Esophagus (tissue), 2 donors: ENCODE measurements around the gene CTBP2. TPM values are rescaled to one million over a fixed set of nuclear protein-coding genes. Genes with fewer than 3 reads are reported as not detected.
A peak's percentile ranks its signal among the peaks of the same experiment; 100 is the strongest.
"Not testable (repeated sequence)": the region's sequence is repeated elsewhere in the genome, so short reads cannot be mapped to it uniquely, and the experiment has no call there.

Source experiments
- H3K27ac ChIP-seq, 2 donors: one replicate each; pipeline ENCODE4 v1.5.1; 2013; ENCODE audit warnings: low read depth in 2 of 2, mild to moderate bottlenecking in 2 of 2, inconsistent platforms in 1 of 2, low read length in 1 of 2, moderate library complexity in 1 of 2
- H3K27me3 ChIP-seq, 2 donors: one replicate each; pipeline ENCODE4 v1.6.1; 2013; ENCODE audit warnings: low read length in 2 of 2, control low read depth in 1 of 2, mild to moderate bottlenecking in 1 of 2; ENCODE audit not compliant: insufficient read depth in 2 of 2, control insufficient read depth in 1 of 2
- H3K36me3 ChIP-seq, 2 donors: one replicate each; pipeline ENCODE4 v1.6.1; 2013; ENCODE audit warnings: low read length in 1 of 2; ENCODE audit not compliant: control insufficient read depth in 2 of 2, insufficient read depth in 2 of 2
- H3K4me1 ChIP-seq, 2 donors: one replicate each; pipeline ENCODE4 v1.6.1; 2013; ENCODE audit warnings: low read length in 1 of 2; ENCODE audit not compliant: control insufficient read depth in 2 of 2, insufficient read depth in 2 of 2
- H3K4me3 ChIP-seq, 2 donors: one replicate each; pipeline ENCODE4 v1.5.1; 2013; ENCODE audit warnings: low read length in 2 of 2, mild to moderate bottlenecking in 2 of 2, low read depth in 1 of 2, moderate library complexity in 1 of 2
- H3K9me3 ChIP-seq, 2 donors: one replicate each; pipeline ENCODE4 v1.6.1; 2013; ENCODE audit warnings: mild to moderate bottlenecking in 2 of 2, low read depth in 1 of 2, low read length in 1 of 2, moderate library complexity in 1 of 2; ENCODE audit not compliant: control insufficient read depth in 2 of 2, insufficient read depth in 1 of 2
- WGBS, 2 donors: extraction: QIAGEN DNeasy Blood & Tissue Kit; methylation state at CpG; one replicate each; pipeline ENCODE4 v1.1.7; 2013; 5-methylcytosine and 5-hydroxymethylcytosine counted together
- polyA plus RNA-seq, 2 donors: library from polyadenylated mRNA; stranded (reverse); fragments of 200-250 nt; gene quantifications; one replicate each; pipeline ENCODE4 v1.2.3, GENCODE V29; 2013
- donor health status: healthy with polysubstance abuse.
- donor health status: Bipolar disorder and iron deficiency.

The CTBP2 gene
- polyA plus RNA-seq, 2 donors, result 15.4 to 33.3 TPM

DNA sequence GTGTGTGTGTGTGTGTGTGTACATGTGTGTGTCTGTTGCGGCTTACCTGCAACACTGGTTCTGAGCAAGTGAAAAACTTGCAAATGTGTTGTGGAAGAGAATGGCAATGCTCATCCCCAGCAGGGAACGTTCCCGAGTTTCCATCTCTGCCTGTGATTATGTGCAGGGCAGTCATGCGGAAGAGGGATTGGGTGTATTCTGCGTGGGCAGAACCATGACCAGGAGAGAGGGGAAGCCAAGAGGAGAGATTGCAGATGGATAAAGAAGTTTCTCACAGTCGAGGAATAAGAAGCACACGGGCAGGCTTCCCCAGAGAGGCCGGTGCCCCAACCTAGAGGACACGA lies 99.9 kb downstream of the CTBP2 start:
- peaks cover 0 to 7% of the 10 kb centered on the region in 2 donors for H3K36me3 ChIP-seq
- H3K27me3 ChIP-seq, result no peaks in the 10 kb centered on the region
- H3K9me3 ChIP-seq, result no peaks in the 10 kb centered on the region
- peaks cover 24 to 36% of the 10 kb centered on the region in 2 donors for H3K4me1 ChIP-seq
- peak overlapping the region; percentile 32 to 83 for H3K27ac ChIP-seq
- no peak overlapping the region for H3K4me3 ChIP-seq
- WGBS, 2 donors, result 27 to 36% methylated on average over 9 of the region's 9 CpGs

DNA sequence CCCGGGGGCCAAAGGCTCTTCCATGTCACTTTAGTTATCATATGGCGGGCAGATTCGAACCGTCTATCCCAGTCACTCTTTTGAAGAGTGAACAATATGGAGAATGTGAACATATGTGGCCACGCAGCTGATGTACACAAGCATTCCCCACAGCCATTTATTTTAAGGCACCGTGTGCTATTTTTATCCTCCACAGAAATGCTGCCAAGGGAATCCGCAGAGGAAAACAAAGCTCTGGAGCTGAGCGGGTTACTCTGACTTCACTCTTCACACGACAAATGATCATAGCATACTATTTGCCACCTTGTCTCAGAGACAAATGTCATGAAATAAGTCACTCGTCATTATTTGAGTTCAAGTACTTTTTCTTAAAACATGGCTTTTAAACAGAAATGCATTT lies 100.3 kb downstream of the CTBP2 start:
- peaks cover 0 to 7% of the 10 kb centered on the region in 2 donors for H3K36me3 ChIP-seq
- peak overlapping the region; percentile 38 to 54 for H3K27ac ChIP-seq
- H3K27me3 ChIP-seq, result no peaks in the 10 kb centered on the region
- H3K4me1 ChIP-seq, result peaks cover 24 to 34% of the 10 kb centered on the region in 2 donors
- 45 to 46% methylated on average over 10 of the region's 10 CpGs for WGBS, 2 donors
- no peak overlapping the region for H3K4me3 ChIP-seq
- no peaks in the 10 kb centered on the region for H3K9me3 ChIP-seq

DNA sequence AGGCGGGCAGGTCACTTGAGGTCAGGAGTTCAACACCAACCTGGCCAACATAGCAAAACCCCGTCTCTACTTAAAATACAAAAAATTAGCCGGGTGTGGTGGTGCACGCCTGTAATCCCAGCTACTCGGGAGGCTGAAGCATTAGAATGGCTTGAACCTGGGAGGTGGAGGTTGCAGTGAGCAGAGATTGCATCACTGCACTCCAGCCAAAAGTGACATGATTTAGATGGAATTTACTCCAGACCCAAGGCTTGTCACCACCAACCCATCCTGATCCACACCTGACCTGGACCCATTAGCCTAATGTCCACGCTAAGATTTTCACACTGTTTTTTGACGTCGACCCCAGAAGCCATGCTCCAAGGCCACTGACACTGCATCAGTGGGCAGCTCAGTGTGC lies 101.0 kb downstream of the CTBP2 start:
- H3K27ac ChIP-seq, result peak overlapping the region in 1 of 2 donors; percentile 54
- not testable (repeated sequence) for H3K4me3 ChIP-seq, H3K9me3 ChIP-seq, H3K36me3 ChIP-seq, H3K27me3 ChIP-seq
- peaks cover 24 to 34% of the 10 kb centered on the region in 2 donors for H3K4me1 ChIP-seq
- 88 to 95% methylated on average over 8 of the region's 8 CpGs for WGBS, 2 donors

DNA sequence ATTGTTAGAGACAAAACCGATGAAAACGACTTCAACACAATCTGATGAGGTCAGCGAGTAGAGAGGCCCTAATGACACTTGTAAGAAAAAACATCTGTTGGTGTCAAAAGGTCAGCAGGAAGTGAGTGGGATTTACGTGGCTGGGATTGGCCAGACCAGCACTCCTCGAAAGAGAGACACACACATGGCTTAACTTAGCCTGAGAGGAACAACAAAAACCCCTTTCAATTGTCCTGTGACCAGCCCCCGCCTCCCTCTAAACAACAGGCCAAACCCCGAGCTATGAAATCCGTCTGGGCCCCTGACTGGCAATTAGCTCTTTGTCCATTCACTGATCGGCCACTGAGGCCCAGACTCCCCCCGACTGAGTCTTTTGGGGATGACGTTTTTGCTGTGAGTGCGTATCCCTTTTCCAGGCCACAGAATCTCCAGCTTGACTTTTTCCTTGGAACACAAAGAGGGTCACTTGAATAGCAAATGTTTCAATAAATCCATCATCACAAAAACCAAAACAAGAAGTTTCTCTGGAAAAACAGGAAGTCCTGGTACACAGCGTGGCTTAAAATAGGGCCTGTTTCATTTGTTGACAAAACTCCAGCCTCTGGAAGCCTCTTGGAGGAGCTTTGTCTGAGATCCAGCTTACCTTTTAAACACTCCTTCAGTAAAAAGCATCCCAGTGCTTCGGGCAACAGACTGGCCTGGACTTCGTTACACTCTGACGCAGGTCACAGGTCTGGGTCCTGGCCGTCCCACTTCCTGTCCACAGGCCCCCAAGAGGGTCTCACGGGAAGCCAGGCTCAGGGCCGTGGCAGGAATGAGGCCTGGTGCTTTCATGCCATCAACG lies 103.0 kb downstream of the CTBP2 start:
- Histone ChIP-seq H3K36me3 (peaks cover 0 to 7% of the 10 kb centered on the region in 2 donors), H3K27me3 (no peaks in the 10 kb centered on the region), H3K4me1 (peaks cover 21 to 28% of the 10 kb centered on the region in 2 donors), H3K27ac (peak overlapping the region; percentile 72 to 93), H3K9me3 (no peaks in the 10 kb centered on the region), H3K4me3 (no peak overlapping the region)
- WGBS, 2 donors, result 43% methylated on average over 20 of the region's 20 CpGs

DNA sequence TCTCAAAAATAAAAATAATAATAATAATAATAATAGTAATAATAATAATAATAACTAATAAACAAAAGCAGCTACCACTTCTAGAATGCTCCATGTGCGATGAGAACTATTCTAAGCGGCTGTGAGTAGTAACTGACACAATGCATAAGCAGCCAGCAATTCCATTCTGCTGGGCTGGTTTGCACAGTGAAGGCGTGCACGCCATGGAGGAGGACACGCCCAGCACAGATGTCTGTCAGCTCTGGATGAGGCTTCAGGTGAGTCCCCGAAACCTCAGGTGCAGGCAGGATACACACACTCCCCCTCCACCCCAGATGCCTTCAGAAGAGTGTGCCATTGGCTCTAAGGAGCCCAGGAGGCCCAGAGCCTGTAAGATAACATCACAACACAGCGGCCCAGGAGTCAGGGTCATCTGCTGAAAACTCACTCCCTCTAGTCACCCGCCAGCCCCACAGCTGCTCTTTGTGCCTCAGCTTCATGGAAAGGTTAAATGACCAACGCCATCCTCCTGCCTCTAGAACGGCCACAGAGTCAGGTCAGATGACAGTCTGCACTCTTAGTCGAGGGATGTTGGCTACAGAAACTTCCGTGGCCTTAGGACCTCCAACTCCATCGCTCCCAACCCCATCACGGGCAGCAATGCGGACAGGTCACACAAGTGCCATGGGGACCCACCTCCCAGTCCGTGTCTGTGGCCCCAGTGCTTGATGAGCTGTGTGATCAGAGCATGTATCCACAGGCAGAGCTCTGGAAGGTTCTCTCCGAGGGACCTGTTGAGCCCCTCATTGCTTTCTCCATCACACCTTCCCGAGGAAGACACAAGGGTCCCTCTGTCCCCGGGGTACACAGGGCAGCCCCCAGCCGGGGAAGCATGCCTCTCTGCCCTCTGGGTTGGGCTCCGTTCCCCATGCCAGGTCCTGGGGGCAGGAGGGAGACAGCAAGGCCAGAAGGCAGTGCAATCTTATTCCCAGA lies 103.9 kb downstream of the CTBP2 start:
- 75 to 81% methylated on average over 21 of the region's 21 CpGs for WGBS, 2 donors
- Histone ChIP-seq H3K27ac (peak overlapping the region; percentile 72 to 90), H3K36me3 (peaks cover 0 to 7% of the 10 kb centered on the region in 2 donors), H3K9me3 (no peaks in the 10 kb centered on the region), H3K4me1 (peaks cover 19 to 31% of the 10 kb centered on the region in 2 donors), H3K27me3 (no peaks in the 10 kb centered on the region), H3K4me3 (no peak overlapping the region)

DNA sequence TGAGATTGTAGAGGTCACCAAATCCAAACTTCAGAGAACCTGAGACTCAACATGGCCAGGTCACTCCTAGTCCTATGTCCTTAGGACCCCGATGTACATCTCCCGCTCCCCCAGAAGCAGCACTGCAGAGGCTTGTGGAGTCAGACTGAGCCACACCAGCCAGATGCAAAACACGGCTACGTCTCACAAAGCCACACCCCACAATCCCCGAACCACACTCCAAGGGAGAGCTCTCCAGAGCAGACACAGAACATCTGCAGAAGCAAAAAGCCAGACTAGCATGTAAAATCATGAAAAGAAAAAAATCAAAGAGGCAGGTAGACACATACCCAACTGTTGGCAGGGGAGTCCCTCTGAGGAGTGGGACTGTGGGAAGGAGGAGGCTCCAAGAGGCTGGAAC lies 104.9 kb downstream of the CTBP2 start:
- Histone ChIP-seq H3K4me3 (no peak overlapping the region), H3K9me3 (no peaks in the 10 kb centered on the region), H3K27ac (no peak overlapping the region), H3K36me3 (peaks cover 0 to 7% of the 10 kb centered on the region in 2 donors), H3K27me3 (no peaks in the 10 kb centered on the region), H3K4me1 (peaks cover 11 to 22% of the 10 kb centered on the region in 2 donors)
- WGBS, 2 donors, result 76 to 77% methylated on average over 5 of the region's 5 CpGs

DNA sequence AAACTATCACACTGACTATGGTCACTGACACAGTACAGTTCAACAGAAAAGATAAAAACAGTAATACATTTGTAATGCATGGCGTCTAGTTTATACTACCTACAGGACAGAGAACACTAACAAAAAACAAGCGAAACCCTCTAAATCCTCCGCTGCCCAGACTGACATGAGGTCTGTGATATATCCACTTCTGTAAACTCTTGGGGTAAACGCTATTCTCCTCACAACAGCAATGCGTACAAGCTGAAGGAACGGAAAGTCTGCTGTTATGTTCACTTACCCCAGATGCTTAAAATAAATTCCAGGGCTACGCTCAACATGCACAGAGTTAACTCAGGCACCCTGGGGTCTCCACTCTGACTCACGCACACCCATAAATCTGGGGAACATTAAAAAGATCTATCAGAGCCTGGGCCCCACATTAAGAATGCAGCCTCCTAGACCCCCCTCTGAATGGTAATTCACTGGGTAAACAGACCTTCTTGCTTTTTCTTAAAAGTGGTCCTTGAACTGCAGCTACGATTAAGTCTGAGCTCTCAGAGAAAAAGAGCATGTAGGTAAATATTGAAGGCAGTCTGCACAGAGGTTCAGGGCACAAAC lies 105.6 kb downstream of the CTBP2 start:
- H3K4me1 ChIP-seq, result peaks cover 12 to 22% of the 10 kb centered on the region in 2 donors
- WGBS, 2 donors, result 88 to 91% methylated on average over 9 of the region's 9 CpGs
- peaks cover 0 to 11% of the 10 kb centered on the region in 2 donors for H3K36me3 ChIP-seq
- H3K9me3 ChIP-seq, result no peaks in the 10 kb centered on the region
- H3K27me3 ChIP-seq, result no peaks in the 10 kb centered on the region
- no peak overlapping the region for H3K4me3 ChIP-seq
- H3K27ac ChIP-seq, result no peak overlapping the region

DNA sequence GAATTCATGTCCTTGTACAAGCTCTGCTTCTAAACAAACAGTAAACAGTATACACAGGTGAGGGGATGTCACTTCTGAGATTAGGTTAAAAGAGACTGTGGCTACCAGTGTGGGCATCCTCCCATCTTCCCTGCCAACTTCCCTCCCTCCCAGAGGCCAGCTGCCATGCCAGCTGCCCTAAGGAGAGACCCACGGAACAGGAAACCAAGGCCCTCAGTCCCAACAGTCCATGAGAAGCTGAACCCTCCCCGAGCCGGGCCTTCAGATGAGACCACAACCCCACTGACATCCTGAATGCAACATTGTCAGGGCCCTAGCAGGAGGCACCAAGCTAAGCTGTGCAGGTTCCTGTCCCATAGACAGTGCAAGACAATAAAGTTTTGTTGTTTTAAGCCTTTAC lies 106.1 kb downstream of the CTBP2 start:
- WGBS, 2 donors, result 89 to 92% methylated on average over 3 of the region's 3 CpGs
- H3K27me3 ChIP-seq, result no peaks in the 10 kb centered on the region
- peaks cover 9 to 22% of the 10 kb centered on the region in 2 donors for H3K4me1 ChIP-seq
- no peaks in the 10 kb centered on the region for H3K9me3 ChIP-seq
- H3K4me3 ChIP-seq, result no peak overlapping the region
- peaks cover 0 to 12% of the 10 kb centered on the region in 2 donors for H3K36me3 ChIP-seq
- no peak overlapping the region for H3K27ac ChIP-seq

DNA sequence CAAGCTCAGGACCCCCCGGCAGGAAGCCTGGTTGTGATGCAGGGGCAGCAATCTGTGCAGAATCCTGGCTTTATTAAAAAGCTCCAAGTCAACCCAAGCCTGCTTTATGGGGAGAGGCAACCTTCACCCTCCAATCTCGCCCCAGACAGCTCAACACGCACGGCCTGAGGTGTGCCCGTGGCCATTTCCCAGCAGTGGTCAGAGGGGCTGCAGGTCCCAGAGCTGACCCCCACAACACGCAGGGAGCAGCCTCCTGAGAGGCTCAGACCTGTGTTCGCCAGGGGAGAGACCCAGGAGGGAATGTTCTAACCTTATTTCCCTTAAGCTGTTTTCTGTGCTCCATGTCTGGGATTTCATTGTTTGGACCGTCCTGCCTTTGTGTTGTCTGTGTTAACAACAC lies 108.2 kb downstream of the CTBP2 start:
- WGBS, 2 donors, result 88 to 92% methylated on average over 8 of the region's 8 CpGs

More for the DNA sequence above, 108.2 kb downstream of the CTBP2 start:
- H3K36me3 ChIP-seq, result peaks cover 0 to 11% of the 10 kb centered on the region in 2 donors
- no peak overlapping the region for H3K4me3 ChIP-seq
- peaks cover 12 to 19% of the 10 kb centered on the region in 2 donors for H3K4me1 ChIP-seq
- H3K27me3 ChIP-seq, result no peaks in the 10 kb centered on the region
- no peak overlapping the region for H3K27ac ChIP-seq
- H3K9me3 ChIP-seq, result no peaks in the 10 kb centered on the region
